ENCODE results near the gene DCAF5. TPM values are rescaled to one million over a fixed set of nuclear protein-coding genes. Genes with fewer than 3 reads are reported as not detected.

DCAF5 gene
- total and polyA plus RNA-seq, 2 donors (not counting 1 experiment from before 2014, with no cell fraction given): 62.2 to 65.5 TPM

DNA sequence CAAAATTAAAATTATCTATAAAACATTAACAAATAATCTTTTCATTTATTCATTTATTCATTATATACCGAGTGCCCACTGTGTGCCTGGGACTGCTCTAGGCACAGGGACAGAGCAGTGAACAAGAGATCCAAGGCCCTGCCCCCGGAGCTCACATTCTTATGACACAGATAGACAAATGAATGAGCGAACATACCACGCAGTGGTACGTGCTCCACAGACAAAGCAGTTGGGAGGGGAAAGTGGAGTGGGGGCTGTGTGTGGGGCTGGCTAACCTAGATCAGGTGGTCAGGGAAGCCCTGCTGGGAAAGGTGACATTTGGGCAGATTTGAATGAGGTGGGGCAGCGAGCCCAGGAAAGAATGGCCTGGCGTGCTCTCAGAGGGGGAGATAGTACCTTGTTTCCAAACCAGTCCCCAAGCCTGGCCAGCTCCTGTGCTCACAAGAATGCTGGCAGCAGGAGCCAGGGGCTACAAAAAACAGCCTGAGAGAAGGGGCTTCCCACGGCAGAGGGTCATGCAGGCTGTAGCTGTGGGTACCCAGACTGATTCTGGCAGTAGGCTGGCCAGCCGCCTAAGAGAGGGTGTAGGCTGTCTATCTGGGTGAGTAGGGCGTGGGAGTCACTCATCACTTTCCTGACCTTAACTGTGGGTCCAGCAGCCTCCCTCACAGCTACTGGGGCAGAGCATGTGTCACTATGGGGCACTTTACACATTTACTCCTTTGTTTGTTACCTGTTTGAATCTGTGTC, 116.0 kb downstream of the DCAF5 start:
- Histone ChIP-seq H3K4me2 (replicated peaks; ENCODE audit: low read depth, low read length, poor library complexity, severe bottlenecking) (no peak overlapping the region), H3K9ac (ENCODE audit: low read length) (no peak overlapping the region), H3K27me3 (replicated peaks in 1 of 4; ENCODE audit: control extremely low read depth in 1 of 4, control insufficient read depth in 3 of 4, insufficient read depth in 4 of 4, low read length in 3 of 4) (peaks cover 0 to 29% (median 6%) of the 10 kb centered on the region in 4 experiments), H3K4me1 (ENCODE audit: control insufficient read depth in 2 of 2, insufficient read depth in 2 of 2, low read length in 2 of 2) (no peaks in the 10 kb centered on the region), H3K4me3 (ENCODE audit: control extremely low read depth in 1 of 5, extremely low read depth in 1 of 5, insufficient read depth in 1 of 5, low read depth in 2 of 5, low read length in 4 of 5) (no peak overlapping the region), H3K36me3 (replicated peaks in 1 of 2; ENCODE audit: control extremely low read depth in 1 of 2, control insufficient read depth in 1 of 2, extremely low read depth in 1 of 2, insufficient read depth in 2 of 2, low read length in 1 of 2) (no peaks in the 10 kb centered on the region), H3K79me2 (ENCODE audit: control insufficient read depth, insufficient read depth, low read length) (no peaks in the 10 kb centered on the region), H3K9me3 (ENCODE audit: control extremely low read depth in 1 of 3, control insufficient read depth in 2 of 3, insufficient read depth in 1 of 3, low read length in 2 of 3) (peaks cover 0 to 2% (median 0%) of the 10 kb centered on the region in 3 donors), H2AFZ (ENCODE audit: insufficient read depth, low read depth, low read length, poor library complexity, severe bottlenecking) (no peak overlapping the region), H3K27ac (ENCODE audit: low read length in 2 of 2) (no peak overlapping the region), H4K20me1 (ENCODE audit: control insufficient read depth, insufficient read depth, low read length, poor library complexity, severe bottlenecking) (no peaks in the 10 kb centered on the region)
- Mint-ChIP-seq H3K4me1 (no peaks in the 10 kb centered on the region), H3K9me3 (ENCODE audit: insufficient read depth) (no peaks in the 10 kb centered on the region), H3K4me3 (no peak overlapping the region), H3K27me3 (peaks cover 30% of the 10 kb centered on the region), H3K27ac (no peak overlapping the region)
- WGBS (ENCODE audit: insufficient coverage): 96% methylated on average over 9 of the region's 10 CpGs
- no peak for DNase-seq
- TF ChIP-seq, protein P1, sequence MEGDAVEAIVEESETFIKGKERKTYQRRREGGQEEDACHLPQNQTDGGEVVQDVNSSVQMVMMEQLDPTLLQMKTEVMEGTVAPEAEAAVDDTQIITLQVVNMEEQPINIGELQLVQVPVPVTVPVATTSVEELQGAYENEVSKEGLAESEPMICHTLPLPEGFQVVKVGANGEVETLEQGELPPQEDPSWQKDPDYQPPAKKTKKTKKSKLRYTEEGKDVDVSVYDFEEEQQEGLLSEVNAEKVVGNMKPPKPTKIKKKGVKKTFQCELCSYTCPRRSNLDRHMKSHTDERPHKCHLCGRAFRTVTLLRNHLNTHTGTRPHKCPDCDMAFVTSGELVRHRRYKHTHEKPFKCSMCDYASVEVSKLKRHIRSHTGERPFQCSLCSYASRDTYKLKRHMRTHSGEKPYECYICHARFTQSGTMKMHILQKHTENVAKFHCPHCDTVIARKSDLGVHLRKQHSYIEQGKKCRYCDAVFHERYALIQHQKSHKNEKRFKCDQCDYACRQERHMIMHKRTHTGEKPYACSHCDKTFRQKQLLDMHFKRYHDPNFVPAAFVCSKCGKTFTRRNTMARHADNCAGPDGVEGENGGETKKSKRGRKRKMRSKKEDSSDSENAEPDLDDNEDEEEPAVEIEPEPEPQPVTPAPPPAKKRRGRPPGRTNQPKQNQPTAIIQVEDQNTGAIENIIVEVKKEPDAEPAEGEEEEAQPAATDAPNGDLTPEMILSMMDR (IDR thresholded peaks at IDR 0.05): no peak
- TF ChIP-seq EZH2 (IDR thresholded peaks at IDR 0.05; ENCODE audit: borderline replicate concordance, insufficient read depth, low read depth, low read length, poor library complexity, severe bottlenecking): no peak
- ChIA-PET POLR2A (no interaction called here), CTCF (no interaction called here)
- ATAC-seq (ENCODE audit: low read depth): no peak
- intact Hi-C loops (cut with micrococcal nuclease): no loop called here

DNA sequence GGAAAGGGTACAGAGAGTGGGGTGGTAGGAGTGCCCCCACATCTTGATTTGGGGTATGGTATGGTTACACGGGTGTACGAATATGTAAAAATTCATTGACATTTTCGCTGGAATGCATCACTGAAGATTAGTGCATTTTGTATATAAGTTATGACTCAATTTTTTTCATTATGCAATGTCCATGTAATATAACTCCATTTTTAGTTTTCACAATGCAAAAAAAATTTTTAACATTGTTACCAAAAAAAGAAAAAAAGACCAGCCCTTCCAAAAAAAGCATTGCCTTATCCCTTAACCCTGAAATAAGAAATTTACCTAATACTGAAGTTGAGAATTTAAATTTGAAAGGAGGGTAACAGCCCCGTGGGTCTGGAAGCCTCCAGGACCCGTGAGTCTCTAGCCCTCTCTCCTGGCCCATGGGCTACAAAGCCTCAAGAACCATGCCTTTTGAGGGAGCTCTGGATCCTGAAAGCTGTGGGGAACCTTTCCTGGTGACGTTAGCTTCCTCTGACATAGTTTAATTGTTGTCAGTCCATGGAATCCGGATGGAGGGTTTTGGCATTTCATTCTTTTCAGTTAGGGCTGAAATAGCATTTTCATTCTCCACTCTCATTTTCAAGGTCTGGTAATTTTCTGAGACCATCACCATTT, 118.2 kb downstream of the DCAF5 start:
- H3K4me1 Mint-ChIP-seq: no peaks in the 10 kb centered on the region
- no peaks in the 10 kb centered on the region for H4K20me1 ChIP-seq (ENCODE audit: control insufficient read depth, insufficient read depth, low read length, poor library complexity, severe bottlenecking)
- H3K4me1 ChIP-seq (ENCODE audit: control insufficient read depth in 2 of 2, insufficient read depth in 2 of 2, low read length in 2 of 2): no peaks in the 10 kb centered on the region
- no peaks in the 10 kb centered on the region for H3K79me2 ChIP-seq (ENCODE audit: control insufficient read depth, insufficient read depth, low read length)
- H3K4me3 ChIP-seq (ENCODE audit: control extremely low read depth in 1 of 5, extremely low read depth in 1 of 5, insufficient read depth in 1 of 5, low read depth in 2 of 5, low read length in 4 of 5): no peak overlapping the region
- intact Hi-C loops (cut with micrococcal nuclease): no loop called here
- no peak overlapping the region for H3K27ac Mint-ChIP-seq
- H3K36me3 ChIP-seq (replicated peaks in 1 of 2; ENCODE audit: control extremely low read depth in 1 of 2, control insufficient read depth in 1 of 2, extremely low read depth in 1 of 2, insufficient read depth in 2 of 2, low read length in 1 of 2): no peaks in the 10 kb centered on the region
- peaks cover 19% of the 10 kb centered on the region for H3K27me3 Mint-ChIP-seq
- H3K9me3 ChIP-seq (ENCODE audit: control extremely low read depth in 1 of 3, control insufficient read depth in 2 of 3, insufficient read depth in 1 of 3, low read length in 2 of 3): no peaks in the 10 kb centered on the region
- no peak overlapping the region for H3K27ac ChIP-seq (ENCODE audit: low read length in 2 of 2)
- TF ChIP-seq EZH2 (IDR thresholded peaks at IDR 0.05; ENCODE audit: borderline replicate concordance, insufficient read depth, low read depth, low read length, poor library complexity, severe bottlenecking): no peak
- TF ChIP-seq, protein P1 (IDR thresholded peaks at IDR 0.05): no peak
- POLR2A ChIA-PET: no interaction called here
- no peak overlapping the region for H3K4me2 ChIP-seq (replicated peaks; ENCODE audit: low read depth, low read length, poor library complexity, severe bottlenecking)
- peaks cover 0 to 17% (median 0%) of the 10 kb centered on the region in 4 experiments for H3K27me3 ChIP-seq (replicated peaks in 1 of 4; ENCODE audit: control extremely low read depth in 1 of 4, control insufficient read depth in 3 of 4, insufficient read depth in 4 of 4, low read length in 3 of 4)
- DNase-seq: no peak
- no peaks in the 10 kb centered on the region for H3K9me3 Mint-ChIP-seq (ENCODE audit: insufficient read depth)
- WGBS (ENCODE audit: insufficient coverage): 85% methylated on average over 2 of the region's 7 CpGs
- H2AFZ ChIP-seq (ENCODE audit: insufficient read depth, low read depth, low read length, poor library complexity, severe bottlenecking): no peak overlapping the region
- CTCF ChIA-PET: no interaction called here
- no peak overlapping the region for H3K9ac ChIP-seq (ENCODE audit: low read length)
- ATAC-seq (ENCODE audit: low read depth): no peak
- H3K4me3 Mint-ChIP-seq: no peak overlapping the region

Data from B cell (primary cell).